Measurements from ENCODE around the gene SERAC1. TPM values are rescaled to one million over a fixed set of nuclear protein-coding genes. Genes with fewer than 3 reads are reported as not detected.

The SERAC1 gene
- total RNA-seq, 1 donor from 2014 or later: 7.6 TPM

- H3K4me3 ChIP-seq: no peak overlapping the region
- no peak for TF ChIP-seq CTCF (IDR thresholded peaks at IDR 0.05)
- peaks cover 20% of the 10 kb centered on the region for H3K36me3 ChIP-seq
- H3K27ac ChIP-seq: no peak overlapping the region
- ATAC-seq (no peak), DNase-seq (no peak)
- H3K9me3 ChIP-seq: no peaks in the 10 kb centered on the region
- H3K4me1 ChIP-seq: no peaks in the 10 kb centered on the region
- no peaks in the 10 kb centered on the region for H3K27me3 ChIP-seq (ENCODE audit: low read depth)
- intact Hi-C loops (cut with DNase I): loop anchor here (10.0 kb wide), 1 partner anchor 324 kb away; no protein-coding TSS in a partner anchor
Observed at GRCh38 chr6:158078320-158078719, 89.7 kb downstream of the SERAC1 start.

- Histone ChIP-seq H3K4me1 (no peaks in the 10 kb centered on the region), H3K27me3 (ENCODE audit: low read depth) (no peaks in the 10 kb centered on the region), H3K4me3 (no peak overlapping the region), H3K36me3 (peaks cover 17% of the 10 kb centered on the region), H3K9me3 (no peaks in the 10 kb centered on the region), H3K27ac (no peak overlapping the region)
- ATAC-seq: no peak
- no peak for TF ChIP-seq CTCF (IDR thresholded peaks at IDR 0.05)
- no peak for DNase-seq
- intact Hi-C loops (cut with DNase I): loop anchor here (10.0 kb wide), 1 partner anchor 323 kb away; no protein-coding TSS in a partner anchor
Observed at GRCh38 chr6:158077676-158078075, 90.4 kb downstream of the SERAC1 start.

- no peaks in the 10 kb centered on the region for H3K27me3 ChIP-seq (ENCODE audit: low read depth)
- no peak overlapping the region for H3K4me3 ChIP-seq
- H3K9me3 ChIP-seq: no peaks in the 10 kb centered on the region
- H3K4me1 ChIP-seq: no peaks in the 10 kb centered on the region
- no peak overlapping the region for H3K27ac ChIP-seq
- peaks cover 13% of the 10 kb centered on the region for H3K36me3 ChIP-seq
- DNase-seq (no peak), ATAC-seq (no peak)
- no peak for TF ChIP-seq CTCF (IDR thresholded peaks at IDR 0.05)
- intact Hi-C loops (cut with DNase I): loop anchor here (10.0 kb wide), 1 partner anchor 322 kb away; no protein-coding TSS in a partner anchor
Observed at GRCh38 chr6:158076548-158076947, 91.5 kb downstream of the SERAC1 start.

- Histone ChIP-seq H3K9me3 (no peaks in the 10 kb centered on the region), H3K36me3 (peaks cover 13% of the 10 kb centered on the region), H3K27ac (no peak overlapping the region), H3K4me3 (no peak overlapping the region), H3K4me1 (peaks cover 10% of the 10 kb centered on the region), H3K27me3 (ENCODE audit: low read depth) (no peaks in the 10 kb centered on the region)
- DNase-seq (no peak), ATAC-seq (no peak)
- no peak for TF ChIP-seq CTCF (IDR thresholded peaks at IDR 0.05)
- intact Hi-C loops (cut with DNase I): loop anchor here (10.0 kb wide), 1 partner anchor 319 kb away; no protein-coding TSS in a partner anchor
Observed at GRCh38 chr6:158073776-158074175, 94.3 kb downstream of the SERAC1 start.

GRCh38 chr6:158072083-158072721, 95.9 kb downstream of the SERAC1 start:
- Histone ChIP-seq H3K36me3 (peaks cover 6% of the 10 kb centered on the region), H3K27ac (no peak overlapping the region), H3K4me3 (no peak overlapping the region), H3K9me3 (no peaks in the 10 kb centered on the region), H3K27me3 (ENCODE audit: low read depth) (no peaks in the 10 kb centered on the region), H3K4me1 (peaks cover 14% of the 10 kb centered on the region)
- peak; percentile 79 for TF ChIP-seq CTCF (IDR thresholded peaks at IDR 0.05)
- DNase-seq (peak; percentile 79), ATAC-seq (peak; percentile 60 to 70)
- intact Hi-C loops (cut with DNase I): loop anchor here (10.0 kb wide), 1 partner anchor 317 kb away; no protein-coding TSS in a partner anchor

Measured in lower lobe of right lung (tissue), 2 donors.